ENCODE measurements around the gene UTF1.
A peak's percentile ranks its signal among the peaks of the same experiment; 100 is the strongest.

The UTF1 gene

GRCh38 chr10:133266056-133266795 is 36.2 kb downstream of the UTF1 start:
- DNase-seq, result no peak

- DNase-seq, result no peak
Observed at GRCh38 chr10:133267293-133267692, 37.3 kb downstream of the UTF1 start.

- DNase-seq, result no peak
Observed at GRCh38 chr10:133267829-133268228, 37.8 kb downstream of the UTF1 start.

GRCh38 chr10:133268532-133268931 is 38.5 kb downstream of the UTF1 start:
- no peak for DNase-seq

- DNase-seq, result no peak
Observed at GRCh38 chr10:133269367-133269766, 39.4 kb downstream of the UTF1 start.

GRCh38 chr10:133270204-133270603 is 40.2 kb downstream of the UTF1 start:
- no peak for DNase-seq

GRCh38 chr10:133270773-133271297 is 40.8 kb downstream of the UTF1 start:
- DNase-seq, result no peak

GRCh38 chr10:133271521-133272300 is 41.7 kb downstream of the UTF1 start:
- DNase-seq, result no peak

- no peak for DNase-seq
Observed at GRCh38 chr10:133272301-133272963, 42.4 kb downstream of the UTF1 start.

- DNase-seq, result no peak
Observed at GRCh38 chr10:133272964-133273420, 43.0 kb downstream of the UTF1 start.

GRCh38 chr10:133273534-133274143 is 43.6 kb downstream of the UTF1 start:
- no peak for DNase-seq

- peak; percentile 77 for DNase-seq
Observed at GRCh38 chr10:133274751-133275683, 45.0 kb downstream of the UTF1 start.

- DNase-seq, result peak; percentile 38
Observed at GRCh38 chr10:133275684-133276092, 45.7 kb downstream of the UTF1 start.

GRCh38 chr10:133276100-133276434 is 46.0 kb downstream of the UTF1 start:
- no peak for DNase-seq

- DNase-seq, result peak; percentile 70
Observed at GRCh38 chr10:133276435-133277201, 46.6 kb downstream of the UTF1 start, which contains the start of gene ADAM8. Gene ADAM8 (minus strand): TSS chr10:133276868. CDS start chr10:133276817, 51 bp downstream.

- DNase-seq, result no peak
Observed at GRCh38 chr10:133277277-133277992, 47.4 kb downstream of the UTF1 start.

- DNase-seq, result no peak
Observed at GRCh38 chr10:133277993-133278576, 48.1 kb downstream of the UTF1 start.

- no peak for DNase-seq
Observed at GRCh38 chr10:133278577-133279265, 48.7 kb downstream of the UTF1 start.
